HG03558 (cell line): ENCODE results near the gene IGLL1.
"Not testable (repeated sequence)": the region's sequence is repeated elsewhere in the genome, so short reads cannot be mapped to it uniquely, and the experiment has no call there.

Source experiments
- ATAC-seq: cut with Tn5 transposase; IDR thresholded peaks from one replicate; pipeline ENCODE4 v1.9.1; 2021; ENCODE audit warnings: moderate number of reproducible peaks; ENCODE audit not compliant: unreplicated experiment; ENCODE audit errors: extremely low read depth

IGLL1 gene

DNA sequence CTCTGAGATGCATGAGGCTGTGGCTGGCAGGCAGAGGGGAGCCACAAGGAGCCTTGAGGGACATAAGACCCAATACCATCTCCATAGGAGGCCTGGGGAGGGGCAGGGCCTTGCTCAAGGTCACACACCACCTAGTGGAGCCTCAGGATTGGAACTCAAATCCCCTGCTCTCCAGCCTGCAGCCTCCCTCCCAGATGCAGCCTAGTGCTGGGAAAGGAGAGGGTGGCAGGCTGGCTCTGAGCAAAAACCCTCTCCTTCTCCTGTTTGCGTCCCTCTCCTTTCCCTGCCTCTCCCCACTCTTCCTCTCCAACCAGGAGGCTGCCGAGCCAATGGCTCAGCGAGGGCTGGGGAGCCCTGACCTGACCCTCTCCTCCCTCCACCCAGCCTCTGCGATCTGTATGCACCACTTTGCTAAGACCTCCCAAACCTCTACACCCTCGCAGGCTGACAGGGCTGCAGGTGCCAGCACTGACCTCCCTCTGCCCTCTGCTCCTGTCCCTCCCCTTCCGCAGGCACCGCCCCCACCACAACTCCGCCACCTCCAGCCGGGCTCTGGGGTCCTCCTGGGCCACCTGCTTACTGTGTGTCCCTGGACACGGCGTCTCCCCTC is 14.7 kb downstream of the IGLL1 start:
- no peak for ATAC-seq

DNA sequence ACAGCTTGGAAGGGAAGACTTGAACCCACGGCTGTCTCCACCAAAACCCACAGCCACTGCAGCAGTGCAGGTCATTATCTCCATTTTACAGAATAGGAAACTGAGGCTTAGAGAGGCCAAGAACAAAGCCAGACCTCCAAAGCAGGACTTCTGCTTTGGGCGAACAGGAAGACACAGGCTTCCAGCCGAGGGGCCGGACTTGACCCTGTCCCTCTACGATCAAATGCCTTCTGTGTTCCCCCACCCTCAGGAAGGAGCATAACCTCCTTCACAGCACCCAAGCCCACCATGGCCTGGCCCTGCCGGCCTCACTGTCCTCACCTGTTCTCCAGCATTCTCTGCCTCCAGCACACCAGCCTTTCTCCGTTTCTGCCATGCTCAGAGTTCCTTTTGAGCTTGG is 15.8 kb downstream of the IGLL1 start:
- no peak for ATAC-seq

DNA sequence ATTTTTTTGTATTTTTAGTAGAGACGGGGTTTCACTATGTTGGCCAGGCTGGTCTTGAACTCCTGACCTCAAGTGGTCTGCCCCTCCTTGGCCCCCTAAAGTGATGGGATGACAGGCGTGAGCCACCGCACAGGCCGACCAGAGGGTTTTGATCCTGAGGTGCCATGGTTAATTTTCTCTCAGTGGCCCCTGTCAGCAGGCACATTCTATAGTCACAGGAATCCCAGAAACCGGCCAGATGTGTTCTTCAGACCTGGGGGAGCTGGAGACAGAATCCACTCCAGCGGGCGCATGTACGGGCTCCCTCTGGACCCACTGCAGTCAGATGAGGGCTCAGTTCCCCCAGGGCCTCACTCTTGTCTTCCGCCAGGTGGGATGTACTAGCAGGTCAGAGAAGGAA is 17.0 kb downstream of the IGLL1 start:
- no peak for ATAC-seq

DNA sequence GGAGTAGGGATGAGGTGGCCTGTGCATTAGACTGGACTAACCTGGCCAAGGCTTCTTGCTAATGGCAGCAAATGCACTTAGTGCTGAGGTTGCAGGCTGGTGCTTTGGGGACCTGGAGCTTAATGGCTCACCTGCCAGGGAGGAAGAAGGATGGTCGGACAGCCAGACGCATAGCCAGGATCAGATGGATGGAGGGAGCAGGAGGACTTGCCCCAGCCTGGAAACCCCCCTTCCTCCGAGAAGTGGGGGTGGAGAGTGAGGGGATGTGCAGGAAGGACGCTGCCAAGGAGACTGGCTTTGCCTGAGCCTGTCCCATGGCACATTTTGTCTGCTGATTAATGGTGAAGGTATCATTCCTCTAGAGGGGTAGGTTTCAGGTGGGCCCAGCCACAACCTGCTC is 17.9 kb downstream of the IGLL1 start:
- ATAC-seq, result no peak

DNA sequence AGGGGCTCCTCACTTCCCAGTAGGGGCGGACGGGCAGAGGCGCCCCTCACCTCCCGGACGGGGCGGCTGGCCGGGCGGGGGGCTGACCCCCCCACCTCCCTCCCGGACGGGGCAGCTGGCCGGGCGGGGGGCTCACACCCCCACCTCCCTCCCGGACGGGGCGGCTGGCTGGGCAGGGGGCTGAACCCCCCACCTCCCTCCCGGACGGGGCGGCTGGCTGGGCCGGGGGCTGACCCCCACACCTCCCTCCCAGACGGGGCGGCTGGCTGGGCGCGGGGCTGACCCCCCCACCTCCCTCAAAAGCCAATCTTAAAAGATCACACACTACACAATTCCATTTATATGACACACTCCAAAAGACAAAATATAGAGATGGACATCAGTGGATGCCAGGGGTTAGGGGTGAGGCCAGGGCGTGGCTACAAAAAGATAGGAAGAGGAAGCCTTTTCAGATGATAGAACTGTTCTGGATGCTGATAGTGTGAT is 19.0 kb downstream of the IGLL1 start:
- not testable (repeated sequence) for ATAC-seq

DNA sequence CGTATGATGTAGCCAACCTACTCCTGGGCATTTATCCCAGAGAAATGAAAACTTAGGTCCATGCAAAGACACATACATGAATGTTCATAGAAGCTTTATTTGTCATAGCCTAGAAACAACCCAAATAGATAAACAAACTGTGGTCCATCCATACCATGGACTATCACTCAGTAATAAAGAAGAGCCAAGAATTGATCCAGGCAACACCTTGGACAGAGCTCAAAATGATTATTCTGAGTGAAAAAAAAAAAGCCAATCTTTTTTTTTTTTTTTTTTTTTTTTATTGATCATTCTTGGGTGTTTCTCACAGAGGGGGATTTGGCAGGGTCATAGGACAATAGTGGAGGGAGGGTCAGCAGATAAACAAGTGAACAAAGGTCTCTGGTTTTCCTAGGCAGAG is 19.9 kb downstream of the IGLL1 start:
- not testable (repeated sequence) for ATAC-seq

DNA sequence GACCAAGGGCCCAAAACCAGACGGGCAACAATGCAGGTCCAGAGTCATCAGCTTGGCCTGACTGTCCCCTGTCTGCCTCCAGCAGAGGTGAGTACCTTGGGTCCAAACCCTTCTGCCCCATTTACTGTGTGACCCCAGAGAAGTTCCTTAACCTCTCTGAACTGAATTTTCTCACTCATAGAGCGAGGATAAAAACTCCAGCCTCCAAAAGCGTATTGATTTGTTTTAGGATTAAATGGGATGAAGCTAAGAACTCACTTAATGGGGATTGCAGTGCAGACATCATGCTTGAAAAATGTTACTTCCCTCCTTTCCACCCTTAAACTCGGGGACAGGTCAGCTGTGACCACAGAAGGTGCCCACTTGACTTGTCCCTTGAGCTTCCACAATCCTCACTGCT is 22.6 kb downstream of the IGLL1 start:
- ATAC-seq, result no peak

DNA sequence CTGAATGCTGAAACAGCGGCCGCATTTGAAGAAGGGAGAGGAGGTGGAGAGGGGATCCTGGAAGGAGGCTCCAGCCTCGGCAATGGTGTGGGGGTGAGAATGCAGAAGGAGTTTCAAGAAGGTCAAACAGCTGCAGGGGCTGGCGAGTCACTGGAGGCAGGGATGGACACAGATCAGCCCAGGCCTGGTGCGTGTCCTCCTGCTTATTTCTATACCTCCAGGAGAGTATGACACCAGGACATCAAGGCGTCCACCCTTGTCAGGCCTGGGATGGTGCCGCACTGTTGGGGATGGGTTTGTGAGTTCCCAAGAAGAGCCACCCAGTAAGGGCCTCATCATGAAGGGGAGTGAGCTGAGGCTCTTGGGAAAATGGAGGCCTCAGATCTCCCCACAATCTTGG is 23.1 kb downstream of the IGLL1 start:
- ATAC-seq, result no peak

DNA sequence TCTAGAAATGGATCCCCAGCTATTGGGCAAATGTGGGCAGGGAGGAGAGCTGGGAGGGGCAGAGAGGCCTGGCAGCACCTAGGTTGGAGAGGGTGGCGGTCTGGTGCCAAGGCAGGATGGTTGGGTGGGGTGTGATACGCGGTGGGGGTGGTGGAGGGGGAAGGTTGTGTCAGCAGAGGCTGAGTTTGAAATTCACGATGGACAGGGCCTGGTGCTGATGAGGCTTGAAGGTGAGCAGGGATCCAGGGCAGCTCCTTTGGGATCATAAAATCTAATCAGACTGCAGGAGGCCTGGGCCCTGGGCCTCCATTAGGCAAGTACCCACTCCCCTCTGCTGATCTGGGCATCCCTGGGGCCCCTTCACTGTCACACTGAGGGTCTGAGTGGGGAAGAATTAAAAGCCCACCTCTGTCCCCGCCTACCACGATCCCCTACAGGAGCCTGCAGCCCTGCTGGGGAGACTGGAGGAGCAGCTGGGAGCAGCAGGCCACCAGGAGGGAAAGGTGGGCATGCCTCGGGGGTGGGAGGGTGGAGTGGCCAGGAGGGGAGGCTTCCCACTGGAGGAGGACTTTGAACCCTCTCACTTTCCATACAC is 24.0 kb downstream of the IGLL1 start:
- ATAC-seq, result no peak

DNA sequence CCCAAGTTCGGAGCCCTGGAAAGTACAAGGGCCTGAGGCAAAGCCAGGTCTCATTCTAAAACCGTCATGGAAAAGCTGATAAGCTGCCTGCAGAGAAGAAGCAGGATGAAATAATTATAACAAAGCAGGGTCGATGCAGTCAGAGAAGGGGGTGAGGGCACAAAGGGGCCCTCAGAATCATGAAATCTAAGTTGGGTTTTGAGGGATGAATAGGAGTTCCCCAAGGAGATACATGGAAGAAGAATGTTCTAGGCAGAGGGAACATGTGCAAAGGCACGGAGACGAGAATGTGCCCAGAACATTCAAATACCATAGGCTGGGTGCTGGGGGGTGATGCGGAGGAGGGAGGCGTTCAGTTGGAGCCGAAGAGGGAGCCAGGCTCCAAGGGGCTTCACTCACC is 25.0 kb downstream of the IGLL1 start:
- no peak for ATAC-seq

DNA sequence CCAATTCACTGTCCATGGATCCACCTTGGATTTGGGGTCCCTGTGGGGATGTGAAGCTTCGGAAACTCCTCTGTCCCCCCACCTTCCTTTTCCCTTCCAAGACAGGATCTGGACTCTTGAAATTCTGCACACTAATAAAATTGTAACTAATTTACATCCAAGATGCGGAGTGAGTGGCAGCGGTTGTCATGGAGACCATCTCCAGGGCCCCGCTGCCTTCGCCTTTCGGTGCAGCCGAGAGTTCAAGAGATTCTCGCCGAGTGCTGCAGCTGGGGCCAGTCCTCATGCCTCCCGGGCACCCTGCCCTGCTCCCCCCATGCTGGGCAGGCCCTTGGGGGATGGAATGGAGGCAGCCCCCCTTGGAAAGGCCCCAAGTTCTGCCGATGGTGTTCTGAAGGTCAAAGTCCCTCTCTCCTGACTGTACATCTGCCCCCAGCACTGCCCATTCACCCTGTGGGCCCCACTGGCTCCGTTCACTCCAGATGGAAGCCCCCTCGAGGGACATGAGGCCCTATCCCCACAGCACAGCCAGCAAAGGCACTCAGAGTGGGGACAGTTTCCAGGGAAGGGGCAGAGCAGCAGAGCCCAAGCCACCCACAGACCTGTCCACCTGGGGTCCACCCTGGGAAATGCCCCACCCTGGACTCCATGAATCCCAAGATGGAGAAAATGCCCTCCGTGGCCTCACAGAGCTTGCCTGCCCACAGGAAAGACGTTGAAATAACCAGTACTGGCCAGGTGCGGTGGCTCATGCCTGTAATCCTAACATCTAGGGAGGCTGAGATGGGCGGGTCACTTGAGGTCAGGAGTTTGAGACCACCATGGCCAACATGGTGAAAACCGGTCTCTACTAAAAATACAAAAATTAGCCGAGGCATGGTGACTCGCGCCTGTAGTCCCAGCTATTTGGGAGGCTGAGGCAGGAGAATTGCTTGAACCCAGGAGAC is 25.9 kb downstream of the IGLL1 start:
- no peak for ATAC-seq

DNA sequence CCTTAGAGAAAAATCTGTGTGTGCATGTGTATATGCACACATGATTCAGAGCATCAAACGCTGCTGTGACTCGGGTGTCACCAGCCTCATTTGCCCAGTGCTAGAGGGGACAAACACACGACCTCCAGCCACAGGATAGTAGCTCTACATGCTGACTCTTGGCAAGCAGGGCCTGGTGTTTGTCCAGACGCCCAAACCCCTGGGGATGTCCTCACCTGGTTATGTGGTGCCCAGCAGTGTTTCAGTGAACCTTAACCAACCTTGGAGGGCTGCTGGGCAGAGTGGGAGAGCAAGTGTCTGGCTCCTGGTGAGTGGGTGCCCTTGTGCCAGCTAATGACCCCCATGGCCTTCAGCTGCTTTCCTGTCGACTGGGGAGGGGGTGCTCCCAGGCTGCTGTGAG is 26.7 kb downstream of the IGLL1 start:
- no peak for ATAC-seq

DNA sequence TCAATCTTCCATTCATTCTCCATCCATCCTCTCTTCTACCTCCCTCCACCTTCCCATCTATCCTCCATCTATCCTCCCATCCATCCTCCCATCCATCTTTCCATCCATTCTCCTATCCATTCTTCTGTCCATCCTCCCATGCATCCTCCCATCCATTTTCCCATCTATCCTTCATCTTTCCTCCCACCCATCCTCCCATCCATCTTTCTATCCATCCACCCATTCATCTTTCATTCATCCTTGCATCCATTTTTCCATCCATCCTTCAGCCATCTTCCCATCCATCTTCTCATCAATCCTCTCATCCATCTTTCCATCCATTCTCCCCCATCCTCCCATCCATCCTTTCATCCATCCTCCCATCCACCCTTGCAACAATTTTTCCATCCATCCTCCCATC is 27.5 kb downstream of the IGLL1 start:
- ATAC-seq, result no peak

DNA sequence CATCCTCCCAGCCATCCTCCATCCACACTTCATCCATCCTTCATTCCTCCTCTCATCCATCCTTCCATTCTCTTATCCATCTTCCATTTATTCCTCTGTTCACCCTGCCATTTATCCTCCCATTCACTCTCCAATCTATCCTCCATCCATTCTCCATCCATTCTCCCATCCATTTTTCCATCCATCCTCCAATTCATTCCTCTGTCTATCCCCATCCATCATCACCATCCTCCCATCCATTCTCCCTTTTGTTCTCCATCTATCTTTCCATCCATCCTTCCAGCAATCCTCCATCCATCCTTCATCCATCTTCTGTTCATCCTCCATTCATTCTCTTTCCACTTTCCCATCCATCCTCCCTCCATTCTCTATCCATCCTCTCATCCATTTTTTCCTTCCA is 28.7 kb downstream of the IGLL1 start:
- no peak for ATAC-seq

DNA sequence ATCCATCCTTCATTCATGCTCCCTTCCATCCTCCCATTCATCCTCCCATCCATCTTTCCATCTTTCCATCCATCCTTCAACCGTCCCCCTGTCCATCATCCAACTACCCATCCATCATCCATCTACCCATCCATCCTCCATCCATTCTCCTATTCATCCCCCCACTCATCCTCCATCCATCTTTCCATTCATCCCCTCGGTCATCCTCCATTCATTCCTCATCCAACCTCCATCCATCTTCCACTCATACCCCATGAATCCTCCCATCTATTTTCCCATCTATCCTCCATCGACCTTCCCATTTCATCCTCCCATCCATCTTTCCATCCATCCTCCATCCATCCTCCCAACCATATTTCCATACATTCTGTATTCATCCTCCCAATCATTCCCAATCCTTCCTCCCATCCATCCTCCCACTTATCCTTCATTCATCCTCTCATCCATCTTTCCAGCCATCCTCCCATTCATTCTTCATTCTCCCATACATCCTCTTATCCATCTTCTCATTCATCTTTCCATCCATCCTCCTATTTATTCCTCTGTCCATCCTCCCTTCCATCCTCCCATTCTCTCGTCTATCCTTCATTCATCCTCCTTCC is 29.9 kb downstream of the IGLL1 start:
- no peak for ATAC-seq

DNA sequence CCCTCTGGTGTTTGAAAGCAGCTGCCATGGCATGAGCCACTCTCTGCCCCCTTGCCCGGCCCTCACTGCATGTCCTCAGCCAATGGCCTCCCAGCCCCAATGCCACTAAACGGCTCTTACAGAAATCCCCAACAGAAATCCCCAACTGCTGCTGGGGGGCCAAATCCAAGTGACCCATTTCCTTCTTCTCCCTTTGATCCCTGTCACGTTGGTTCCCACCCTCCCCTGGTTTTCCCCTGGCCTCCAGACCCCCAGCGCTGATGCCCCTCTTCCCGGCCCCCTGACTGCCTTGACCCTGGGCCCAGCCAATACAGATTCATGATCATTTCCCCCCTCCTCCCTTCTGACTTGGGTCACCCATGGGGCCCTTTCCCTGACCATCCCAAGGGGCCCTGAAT is 30.9 kb downstream of the IGLL1 start:
- ATAC-seq, result no peak

DNA sequence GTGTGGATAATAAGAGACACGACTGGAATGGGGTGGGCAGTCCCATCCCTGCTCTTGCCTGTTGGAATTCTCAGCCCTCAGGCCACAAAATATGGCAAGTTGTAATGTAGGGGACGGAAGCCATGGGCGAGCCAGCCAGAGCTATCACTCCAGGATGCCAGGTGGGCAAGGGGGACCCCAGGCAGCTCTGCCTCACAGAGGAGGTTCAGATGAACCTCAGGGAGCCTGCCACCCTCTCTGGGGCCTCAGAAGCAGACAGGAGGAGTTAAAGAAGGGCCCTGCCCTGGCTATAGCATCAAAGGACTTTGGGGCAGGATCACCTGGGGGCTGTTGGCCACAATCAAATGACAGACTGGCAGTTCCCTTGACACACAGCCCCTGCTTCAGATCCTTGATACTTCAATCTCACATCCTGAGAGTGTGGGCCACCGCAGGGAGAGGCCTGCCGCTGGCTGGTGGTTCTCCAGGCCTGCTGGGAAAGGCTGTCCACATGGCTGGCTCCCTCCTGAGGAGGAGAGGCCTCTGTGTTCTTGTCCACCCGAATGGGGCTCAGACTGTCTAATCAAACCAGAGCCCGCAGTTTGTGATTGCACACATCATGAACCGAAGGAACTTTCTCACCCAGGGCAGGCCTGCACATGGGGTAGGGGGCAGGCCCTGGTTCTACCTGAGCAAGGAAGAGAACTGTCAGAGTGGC is 31.4 kb downstream of the IGLL1 start:
- ATAC-seq, result no peak

DNA sequence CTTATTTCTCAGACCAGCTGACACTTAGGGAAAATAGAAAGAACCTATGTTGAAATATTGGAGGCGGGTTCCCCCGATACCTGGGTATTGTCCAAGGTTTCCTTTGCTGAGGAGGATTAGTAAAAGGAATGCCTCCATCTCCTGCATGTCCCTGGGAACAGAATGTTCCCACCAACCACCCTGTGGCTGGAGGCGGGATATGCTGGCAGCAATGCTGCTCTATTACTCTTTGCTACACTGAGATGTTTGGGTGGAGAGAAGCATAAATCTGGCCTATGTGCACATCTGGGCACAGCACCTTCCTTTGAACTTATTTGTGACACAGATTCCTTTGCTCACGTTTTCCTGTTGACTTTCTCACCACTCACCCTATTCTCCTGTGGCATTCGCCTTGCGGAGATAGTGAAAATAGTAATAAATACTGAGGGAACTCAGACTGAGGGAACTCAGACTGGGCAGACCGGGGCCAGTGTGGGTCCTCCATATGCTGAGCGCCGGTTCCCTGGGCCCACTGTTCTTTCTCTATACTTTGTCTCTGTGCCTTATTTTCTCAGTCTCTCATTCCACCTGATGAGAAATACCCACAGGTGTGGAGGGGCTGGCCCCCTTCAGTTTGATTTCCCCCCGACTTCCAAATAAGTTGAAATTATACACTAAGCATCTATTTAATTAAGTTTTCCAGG is 32.1 kb downstream of the IGLL1 start:
- no peak for ATAC-seq

DNA sequence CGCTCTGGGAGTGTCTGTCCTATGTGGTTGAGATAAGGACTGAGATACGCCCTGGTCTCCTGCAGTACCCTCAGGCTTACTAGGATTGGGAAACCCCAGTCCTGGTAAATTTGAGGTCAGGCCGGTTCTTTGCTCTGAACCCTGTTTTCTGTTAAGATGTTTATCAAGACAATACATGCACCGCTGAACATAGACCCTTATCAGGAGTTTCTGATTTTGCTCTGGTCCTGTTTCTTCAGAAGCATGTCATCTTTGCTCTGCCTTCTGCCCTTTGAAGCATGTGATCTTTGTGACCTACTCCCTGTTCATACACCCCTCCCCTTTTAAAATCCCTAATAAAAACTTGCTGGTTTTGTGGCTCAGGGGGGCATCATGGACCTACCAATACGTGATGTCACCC is 32.7 kb downstream of the IGLL1 start:
- ATAC-seq, result not testable (repeated sequence)

DNA sequence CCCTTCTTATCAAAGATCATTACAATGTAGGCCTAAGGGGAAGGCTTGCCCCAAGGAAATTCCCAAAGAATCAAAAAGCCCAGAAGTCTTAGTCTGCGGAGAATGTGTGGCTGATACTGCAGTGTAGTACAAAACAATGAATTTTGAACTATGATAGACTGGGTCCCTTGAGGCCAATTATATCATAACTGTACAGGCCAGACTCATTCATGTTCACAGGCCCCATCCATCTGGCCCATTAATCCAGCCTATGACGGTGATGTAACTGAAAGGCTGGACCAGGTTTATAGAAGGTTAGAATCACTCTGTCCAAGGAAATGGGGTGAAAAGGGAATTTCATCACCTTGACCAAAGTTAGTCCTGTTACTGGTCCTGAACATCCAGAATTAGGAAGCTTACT is 35.2 kb downstream of the IGLL1 start:
- ATAC-seq, result no peak
